HG03571 (cell line): Measurements from ENCODE around the gene SLC25A36.
"Not testable (repeated sequence)": the region's sequence is repeated elsewhere in the genome, so short reads cannot be mapped to it uniquely, and the experiment has no call there.

ENCODE experiments used
- ATAC-seq: cut with Tn5 transposase; IDR thresholded peaks from one replicate; pipeline ENCODE4 v1.9.1; 2021; ENCODE audit not compliant: unreplicated experiment

The SLC25A36 gene

GRCh38 chr3:140931016-140931454 is 10.6 kb upstream of the SLC25A36 start:
- ATAC-seq, result no peak

DNA sequence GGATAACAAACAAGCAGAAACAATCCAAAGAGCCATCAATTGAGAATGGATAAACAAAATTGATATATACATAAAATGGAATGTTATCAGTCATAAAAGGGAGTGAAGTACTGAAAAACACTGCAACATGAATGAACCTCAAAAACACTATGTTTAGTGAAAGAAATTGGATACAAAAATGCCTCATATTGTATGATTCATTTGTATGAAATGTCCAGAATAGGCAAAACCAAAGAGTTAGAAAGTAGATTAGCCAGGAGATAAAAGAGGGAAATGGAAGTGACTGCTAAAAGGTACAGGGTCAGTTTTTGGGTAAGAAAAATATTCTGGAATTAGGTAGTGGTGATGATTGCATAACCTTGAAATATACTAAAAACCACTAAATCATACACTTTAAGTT is 9.8 kb upstream of the SLC25A36 start:
- no peak for ATAC-seq

DNA sequence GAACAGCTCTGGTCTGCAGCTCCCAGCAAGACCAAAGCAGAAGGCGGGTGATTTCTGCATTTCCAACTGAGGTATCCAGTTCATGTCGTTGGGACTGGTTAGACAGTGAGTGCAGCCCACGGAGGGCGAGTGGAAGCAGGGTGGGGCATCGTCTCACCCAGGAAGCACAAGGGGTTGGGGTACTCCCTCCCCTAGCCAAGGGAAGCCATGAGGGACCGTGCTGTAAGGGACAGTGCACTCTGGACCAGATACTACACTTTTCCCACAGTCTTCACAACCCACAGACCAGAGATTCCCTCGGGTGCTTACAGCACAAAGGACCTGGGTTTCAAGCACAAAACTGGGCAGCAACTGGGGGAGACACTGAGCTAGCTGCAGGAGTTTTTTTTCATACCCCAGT is 8.5 kb upstream of the SLC25A36 start:
- ATAC-seq, result no peak

GRCh38 chr3:140933552-140933951 is 8.1 kb upstream of the SLC25A36 start:
- no peak for ATAC-seq

DNA sequence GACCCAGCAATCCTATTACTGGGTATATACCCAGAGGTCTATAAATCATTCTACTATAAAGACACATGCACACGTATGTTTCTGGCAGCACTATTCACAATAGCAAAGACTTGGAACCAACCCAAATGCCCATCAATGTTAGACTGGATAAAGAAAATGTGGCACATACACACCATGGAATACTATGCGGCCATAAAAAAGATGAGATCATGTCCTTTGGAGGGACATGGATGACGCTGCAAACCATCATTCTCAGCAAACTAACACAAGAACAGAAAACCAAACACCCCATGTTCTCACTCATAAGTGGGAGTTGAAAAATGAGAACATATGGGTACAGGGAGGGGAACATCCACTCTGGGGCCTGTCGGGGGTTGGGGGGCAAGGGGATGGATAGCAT is 2.3 kb upstream of the SLC25A36 start:
- ATAC-seq, result not testable (repeated sequence)

- no peak for ATAC-seq
Measured at GRCh38 chr3:140941090-140941433, 574 bp upstream of the SLC25A36 start.

- peak; percentile 43 for ATAC-seq
Measured at GRCh38 chr3:140942221-140943104, 827 bp downstream of the SLC25A36 start.

GRCh38 chr3:140943781-140944552 is 2.3 kb downstream of the SLC25A36 start:
- no peak for ATAC-seq

DNA sequence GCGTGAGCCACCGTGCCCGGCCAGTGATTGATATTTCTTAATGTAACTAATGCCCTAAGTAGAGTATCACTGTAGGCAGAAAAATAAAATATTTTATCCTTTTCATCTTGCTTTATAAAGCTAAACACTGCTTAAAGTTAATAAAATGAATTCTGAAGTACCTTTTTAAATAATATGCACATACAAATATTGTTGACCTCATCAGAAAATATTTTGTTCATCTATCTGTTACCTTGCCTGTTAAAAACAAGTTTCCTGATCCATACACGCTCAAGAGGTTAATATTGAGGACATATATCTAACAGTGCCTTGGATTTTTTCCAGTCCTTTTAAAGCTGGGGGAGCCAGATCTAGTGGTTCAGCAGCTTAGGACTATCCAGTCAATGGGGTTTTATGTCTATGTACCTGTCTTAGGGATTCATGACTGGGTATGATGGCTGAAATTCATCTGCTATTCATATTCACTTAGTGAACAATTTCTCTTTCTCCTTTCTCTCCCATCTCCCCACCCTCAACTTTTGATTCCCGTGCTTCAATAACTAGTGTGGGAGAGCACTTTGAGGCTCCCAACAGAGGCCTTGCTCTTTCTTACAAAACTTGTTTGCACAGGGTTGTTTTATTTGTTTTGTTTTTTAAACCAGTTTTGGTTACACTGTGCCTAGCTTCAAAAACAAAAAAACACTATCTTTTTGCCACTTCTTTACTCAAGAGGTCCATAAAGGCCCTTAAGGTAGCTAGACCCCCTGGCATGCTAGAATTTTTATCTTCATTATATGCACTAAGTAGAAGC is 7.0 kb downstream of the SLC25A36 start:
- ATAC-seq, result no peak

GRCh38 chr3:140950144-140950543 is 8.5 kb downstream of the SLC25A36 start:
- ATAC-seq, result no peak

GRCh38 chr3:140950863-140951262 is 9.2 kb downstream of the SLC25A36 start:
- ATAC-seq, result no peak

- ATAC-seq, result not testable (repeated sequence)
Measured at GRCh38 chr3:140951750-140952149, 10.1 kb downstream of the SLC25A36 start.

DNA sequence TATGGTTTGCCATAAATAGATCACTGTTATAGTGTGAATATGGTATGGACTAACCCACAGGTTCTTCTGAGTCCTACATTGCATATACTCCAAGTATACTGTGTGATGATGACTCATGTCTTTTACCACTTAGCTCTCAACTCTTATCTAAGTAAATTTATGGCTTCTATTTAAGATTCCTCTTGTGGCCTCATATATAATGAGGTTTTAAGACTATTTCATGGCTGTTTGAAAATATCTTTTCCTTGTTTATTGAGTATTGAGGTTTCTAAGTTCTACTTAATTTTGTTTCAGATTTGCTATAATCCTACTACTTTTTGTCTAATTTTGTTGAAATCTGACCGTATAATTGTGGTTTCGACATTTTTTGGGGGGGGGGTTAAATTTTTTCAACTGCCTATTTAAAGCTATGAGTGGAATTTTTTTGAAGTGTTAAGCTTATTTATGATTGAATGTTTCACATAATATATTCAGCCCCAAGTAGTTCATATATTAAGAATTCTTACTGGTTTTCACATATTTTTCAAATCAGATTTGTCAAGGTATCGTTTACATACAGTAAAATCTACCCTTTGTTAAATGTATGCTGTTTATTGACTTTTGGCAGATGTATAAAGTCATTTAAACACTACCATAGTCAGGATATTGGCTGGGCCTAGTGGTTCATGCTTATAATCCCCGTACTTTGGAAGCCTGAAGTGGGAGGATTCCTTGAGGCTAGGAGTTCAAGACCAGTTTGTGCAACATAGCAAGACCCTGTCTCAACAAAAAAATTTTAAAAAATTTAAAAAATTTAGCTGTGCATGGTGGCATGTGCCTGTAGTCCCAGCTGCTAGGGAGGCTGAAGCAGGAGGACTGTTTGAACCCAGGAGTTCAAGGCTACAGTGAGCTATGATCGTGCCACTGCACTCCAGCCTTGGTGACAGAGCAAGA is 11.7 kb downstream of the SLC25A36 start:
- no peak for ATAC-seq

DNA sequence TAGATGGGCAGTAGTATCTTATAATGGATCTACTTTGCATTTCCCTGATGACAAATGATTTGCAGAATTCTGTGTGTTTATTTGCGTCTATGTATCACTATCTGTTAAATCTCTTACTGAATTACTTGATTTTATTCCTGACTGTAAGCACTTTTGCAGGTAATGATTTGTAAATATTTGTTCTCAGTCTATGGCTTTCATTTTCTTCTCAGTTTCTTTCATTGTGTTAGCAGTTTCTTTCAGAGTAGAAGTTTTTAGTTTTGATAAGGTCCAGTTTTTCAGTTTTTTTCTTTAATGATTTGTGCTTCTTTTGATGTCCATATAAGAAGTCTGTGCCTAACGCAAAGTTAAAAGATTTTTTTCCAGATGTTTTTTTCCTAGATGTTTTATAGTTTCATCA is 12.9 kb downstream of the SLC25A36 start:
- no peak for ATAC-seq

GRCh38 chr3:140955645-140956044 is 14.0 kb downstream of the SLC25A36 start:
- no peak for ATAC-seq

- ATAC-seq, result no peak
Measured at GRCh38 chr3:140956058-140956835, 14.6 kb downstream of the SLC25A36 start.

DNA sequence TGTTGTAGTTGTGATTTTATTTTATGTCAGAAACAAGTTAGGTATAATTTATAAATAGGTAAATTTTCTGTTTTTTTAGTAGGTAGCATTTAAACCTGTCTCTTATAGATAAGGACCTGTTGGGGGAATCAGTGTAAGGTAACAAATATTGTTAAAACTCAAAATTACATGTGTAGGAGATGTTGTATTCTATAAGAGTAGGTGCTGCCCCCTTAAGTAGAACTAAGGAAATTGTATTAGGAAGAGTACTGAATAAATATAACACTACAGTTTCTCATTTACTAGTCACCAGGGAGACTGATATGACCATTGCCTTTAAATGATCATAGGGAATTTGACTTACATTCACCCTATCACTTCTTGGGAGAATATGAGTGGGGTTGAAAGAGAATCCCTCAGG is 31.2 kb downstream of the SLC25A36 start:
- no peak for ATAC-seq

DNA sequence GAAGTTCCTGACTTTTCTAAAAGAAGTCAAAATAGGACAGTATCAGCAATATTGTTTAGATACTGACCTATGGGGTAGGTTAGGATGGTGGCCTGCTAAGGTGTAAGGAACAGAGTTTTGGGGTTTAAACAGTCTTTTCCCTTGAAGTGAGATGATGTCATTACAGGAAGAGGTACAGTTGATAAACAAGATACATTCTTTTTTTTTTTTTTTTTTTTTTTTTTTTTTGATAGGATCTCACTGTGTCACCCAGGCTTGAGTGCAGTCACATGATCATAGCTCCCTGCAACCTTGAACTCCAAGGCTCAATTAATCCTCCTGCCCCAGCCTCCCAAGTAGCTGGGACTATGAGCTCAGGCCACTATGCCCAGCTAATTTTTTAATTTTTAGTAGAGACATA is 33.3 kb downstream of the SLC25A36 start:
- no peak for ATAC-seq

DNA sequence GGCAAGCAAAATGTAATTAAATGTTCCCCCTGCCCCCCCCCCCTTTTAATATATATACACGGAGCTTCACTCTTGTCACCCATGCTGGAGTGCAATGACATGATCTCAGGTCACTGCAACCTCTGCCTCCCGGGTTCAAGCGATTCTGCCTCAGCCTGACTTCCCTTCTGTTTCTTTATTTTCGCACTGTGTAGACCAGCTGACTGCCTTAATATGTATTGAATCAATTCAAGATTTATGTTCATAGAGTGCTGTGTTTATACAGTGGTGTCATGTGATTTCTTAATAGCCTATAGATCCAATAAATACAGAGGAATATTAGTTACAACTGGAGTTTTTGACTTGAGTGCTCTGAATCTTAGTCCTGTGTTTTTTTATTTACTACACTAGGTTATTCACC is 39.0 kb downstream of the SLC25A36 start:
- no peak for ATAC-seq

DNA sequence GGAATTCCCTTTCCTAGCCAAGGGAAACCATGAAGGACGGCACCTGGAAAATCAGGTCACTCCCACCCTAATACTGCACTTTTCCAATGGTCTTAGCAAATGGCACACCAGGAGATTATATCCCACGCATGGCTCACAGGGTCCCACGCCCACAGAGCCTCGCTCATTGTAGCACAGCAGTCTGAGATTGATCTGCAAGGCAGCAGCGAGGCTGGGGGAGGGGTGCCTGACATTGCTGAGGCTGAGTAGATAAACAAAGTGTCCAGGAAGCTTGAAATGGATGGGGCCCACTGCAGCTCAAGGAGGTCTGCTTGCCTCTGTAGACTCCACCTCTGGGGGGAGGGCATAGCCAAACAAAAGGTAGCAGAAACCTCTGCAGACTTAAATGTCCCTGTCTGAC is 46.2 kb downstream of the SLC25A36 start:
- ATAC-seq, result not testable (repeated sequence)
